GOT3 (cell line): ENCODE data around the gene NSD2.

Experiments used
- DNase-seq: peaks from one replicate; lab custom pipeline; 2025; ENCODE audit warnings: mixed read lengths; lab: John Stamatoyannopoulos, UW

Gene NSD2

GRCh38 chr4:1945124-1945895 lies 74.1 kb downstream of the NSD2 start:
- DNase-seq, result no peak

DNA sequence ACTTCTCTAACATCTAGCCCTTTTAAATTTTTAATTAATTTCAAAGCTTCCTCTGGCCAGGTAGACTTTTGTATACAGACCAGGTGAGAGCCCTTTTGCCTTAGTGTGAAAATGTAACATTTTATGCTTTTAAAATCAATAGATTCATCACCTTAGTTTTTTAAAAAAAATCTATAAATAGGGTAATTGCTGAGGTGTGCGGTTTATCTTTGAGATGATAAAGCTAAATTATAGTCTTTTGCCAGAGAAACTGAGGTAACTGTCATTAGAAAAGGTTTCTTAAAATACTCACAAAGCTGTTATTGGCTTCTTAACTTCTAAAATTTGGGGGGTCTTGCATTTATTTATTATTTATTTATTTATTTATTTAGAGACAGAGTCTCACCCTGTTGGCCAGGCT lies 74.7 kb downstream of the NSD2 start:
- DNase-seq, result no peak

DNA sequence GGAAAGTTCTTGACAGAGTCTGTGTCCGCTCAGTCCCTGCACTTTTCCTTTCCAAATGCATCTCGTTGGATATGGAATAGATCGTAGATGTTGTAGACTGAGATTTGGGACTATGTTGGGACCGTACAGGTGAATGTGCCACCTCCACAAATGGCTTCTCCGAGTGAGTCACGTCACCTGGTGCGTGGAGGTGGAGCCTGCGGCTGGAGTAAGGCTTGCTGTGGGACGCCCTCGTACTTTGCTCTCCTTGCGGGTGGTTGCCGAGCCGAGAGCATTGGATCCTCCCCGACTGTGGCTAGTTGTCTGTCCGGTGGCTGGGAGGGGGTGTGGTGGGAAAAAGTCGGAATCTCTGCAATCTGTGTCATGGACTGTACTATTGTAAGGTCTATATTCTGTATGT lies 77.0 kb downstream of the NSD2 start:
- no peak for DNase-seq

DNA sequence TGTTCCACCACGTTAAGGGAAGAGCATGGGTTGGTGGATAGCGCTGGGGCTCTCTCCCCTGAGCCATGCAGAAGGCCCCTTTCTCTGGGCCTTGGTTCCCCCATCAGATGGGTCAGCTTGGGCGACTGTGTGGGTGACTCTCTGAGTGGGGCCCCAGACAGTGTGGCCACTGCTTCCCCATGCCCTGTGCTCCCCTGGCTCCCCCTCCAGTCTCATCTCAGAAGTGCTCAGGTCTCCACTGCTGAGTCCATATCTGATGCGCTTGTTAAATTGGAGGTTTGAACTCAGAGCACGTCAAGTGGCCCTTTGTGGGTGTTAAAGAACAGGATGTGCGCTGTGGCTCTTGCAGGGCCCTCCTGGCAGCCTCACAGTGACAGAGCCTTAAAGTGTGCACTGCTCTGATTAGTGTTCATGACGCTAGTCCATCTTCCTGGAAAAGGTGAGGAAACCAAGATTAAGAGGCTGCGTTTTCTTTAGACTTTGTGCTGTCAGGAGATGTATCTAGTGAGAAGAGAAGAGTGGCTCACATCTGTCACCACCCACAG lies 77.8 kb downstream of the NSD2 start:
- DNase-seq, result no peak

DNA sequence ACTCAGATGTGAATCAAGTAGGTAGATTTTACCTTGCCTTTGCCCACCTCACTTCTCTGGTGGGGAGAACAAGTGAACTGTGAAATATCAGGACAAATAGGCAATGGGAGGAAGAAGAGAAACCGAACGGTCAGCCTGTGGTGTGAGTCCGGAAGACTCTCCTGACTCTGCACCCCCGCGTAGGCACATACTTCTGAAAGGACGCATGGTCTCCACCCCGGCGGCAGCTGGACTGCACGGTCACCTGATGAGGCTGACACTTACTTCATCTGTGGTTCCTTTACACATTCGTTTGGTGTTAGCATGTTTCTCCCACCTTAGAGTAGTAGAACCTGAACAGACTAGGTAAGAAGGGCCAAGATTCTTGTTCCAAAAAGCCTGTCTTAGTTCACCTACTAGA lies 79.2 kb downstream of the NSD2 start:
- no peak for DNase-seq

DNA sequence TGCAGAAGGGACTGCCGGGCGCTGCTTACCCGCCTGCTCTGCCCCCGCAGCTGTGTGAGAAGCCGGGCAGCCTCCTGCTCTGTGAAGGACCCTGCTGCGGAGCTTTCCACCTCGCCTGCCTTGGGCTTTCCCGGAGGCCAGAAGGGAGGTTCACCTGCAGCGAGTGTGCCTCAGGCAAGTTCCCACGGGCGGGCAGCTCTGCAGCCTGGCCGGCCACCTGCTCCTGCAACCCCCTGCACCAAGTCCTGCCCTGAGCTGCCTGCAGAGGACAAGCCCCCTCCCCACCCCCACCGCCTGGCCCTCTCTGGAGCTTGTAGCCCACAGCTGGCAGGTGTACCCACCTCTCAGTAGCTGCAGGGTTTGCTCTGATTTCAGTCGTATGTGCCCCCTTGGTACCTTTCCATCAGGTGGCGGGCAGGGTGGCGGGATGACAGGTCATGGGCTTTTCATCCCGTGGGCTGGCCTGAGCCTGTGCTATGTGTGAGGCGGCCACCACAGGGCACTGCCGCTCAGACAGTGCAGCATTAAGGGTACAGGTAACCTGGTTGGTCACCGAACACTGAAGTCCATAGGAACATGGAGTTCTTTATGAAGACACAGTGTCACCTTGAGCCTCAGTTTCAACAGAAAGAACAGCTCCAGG lies 81.0 kb downstream of the NSD2 start:
- DNase-seq, result no peak

- no peak for DNase-seq
These were observed 81.5 kb downstream of the NSD2 start for GRCh38 chr4:1952719-1953118.

DNA sequence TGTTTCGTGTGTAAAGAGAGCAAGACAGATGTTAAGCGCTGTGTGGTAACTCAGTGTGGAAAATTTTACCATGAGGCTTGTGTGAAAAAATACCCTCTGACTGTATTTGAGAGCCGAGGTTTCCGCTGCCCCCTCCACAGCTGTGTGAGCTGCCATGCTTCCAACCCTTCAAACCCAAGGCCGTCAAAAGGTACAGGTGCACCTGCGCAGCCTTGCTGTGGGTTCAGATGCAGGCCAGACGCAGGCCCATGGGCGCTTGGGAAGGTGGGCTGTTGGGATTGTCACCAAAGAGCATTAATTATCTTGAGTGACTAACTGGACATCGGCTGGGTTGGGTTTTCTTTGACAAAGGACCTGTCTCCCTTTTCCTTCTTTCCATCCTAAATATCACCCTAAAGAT lies 82.1 kb downstream of the NSD2 start:
- DNase-seq, result no peak

DNA sequence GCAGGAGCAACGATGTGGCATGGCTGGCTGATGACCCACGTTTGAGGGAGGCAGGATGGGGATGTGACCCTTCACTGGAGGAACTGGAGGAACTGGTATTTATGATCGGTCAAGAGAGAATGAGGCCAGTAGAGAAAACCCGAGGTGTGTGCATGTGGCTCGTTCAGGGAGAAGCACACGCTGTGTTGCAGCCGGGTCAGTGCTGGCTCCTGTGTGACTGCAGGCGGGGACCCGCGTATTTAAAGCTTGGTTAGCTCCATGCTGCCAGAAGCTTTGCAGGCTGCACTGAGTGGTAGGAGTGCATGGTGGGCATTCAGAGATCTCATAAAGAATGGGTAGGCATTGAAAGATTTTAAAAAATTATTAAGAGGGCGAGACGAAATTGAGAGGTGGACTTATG lies 85.4 kb downstream of the NSD2 start:
- DNase-seq, result no peak

DNA sequence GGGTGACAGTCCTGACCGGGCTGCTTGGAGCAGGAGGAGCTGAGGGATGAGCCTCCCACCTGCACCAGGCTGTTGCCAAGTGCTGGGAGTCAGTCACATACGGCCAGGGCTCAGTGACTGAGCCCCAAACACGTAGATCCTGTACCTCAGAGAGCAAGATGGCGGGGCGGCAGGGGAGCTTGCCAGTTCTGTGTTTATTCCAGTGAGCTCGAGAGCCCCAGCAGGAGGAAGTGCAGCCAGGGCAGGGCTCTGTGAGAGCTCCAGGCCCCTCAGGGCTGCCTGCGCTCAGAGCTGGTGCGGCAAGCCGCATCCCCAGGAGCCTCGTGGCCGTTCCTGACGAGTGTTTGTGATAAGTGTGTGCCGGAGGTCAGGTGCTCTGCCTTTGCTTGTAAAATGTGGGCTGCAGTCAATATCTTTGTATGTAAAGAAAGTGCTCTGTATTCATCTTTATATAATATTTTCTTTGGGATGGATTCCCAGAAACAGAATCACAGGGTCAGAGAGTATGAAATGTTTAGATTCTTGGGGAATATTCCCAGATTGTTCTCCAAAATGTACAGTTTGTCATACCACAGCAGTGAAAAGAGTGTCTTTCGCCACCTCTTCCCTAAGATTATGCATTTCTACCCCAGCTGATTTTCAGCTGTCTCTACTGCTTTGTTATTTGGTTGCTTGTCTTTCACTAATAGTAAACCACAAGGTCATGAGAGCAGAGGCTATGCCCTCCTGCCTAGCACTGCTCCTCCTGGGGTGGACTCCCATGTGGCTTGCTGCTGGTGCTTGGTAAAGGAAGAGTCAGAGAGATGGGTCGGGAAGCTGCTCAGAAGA lies 87.3 kb downstream of the NSD2 start:
- DNase-seq, result no peak

GRCh38 chr4:1959104-1959384 lies 87.9 kb downstream of the NSD2 start:
- DNase-seq, result no peak

DNA sequence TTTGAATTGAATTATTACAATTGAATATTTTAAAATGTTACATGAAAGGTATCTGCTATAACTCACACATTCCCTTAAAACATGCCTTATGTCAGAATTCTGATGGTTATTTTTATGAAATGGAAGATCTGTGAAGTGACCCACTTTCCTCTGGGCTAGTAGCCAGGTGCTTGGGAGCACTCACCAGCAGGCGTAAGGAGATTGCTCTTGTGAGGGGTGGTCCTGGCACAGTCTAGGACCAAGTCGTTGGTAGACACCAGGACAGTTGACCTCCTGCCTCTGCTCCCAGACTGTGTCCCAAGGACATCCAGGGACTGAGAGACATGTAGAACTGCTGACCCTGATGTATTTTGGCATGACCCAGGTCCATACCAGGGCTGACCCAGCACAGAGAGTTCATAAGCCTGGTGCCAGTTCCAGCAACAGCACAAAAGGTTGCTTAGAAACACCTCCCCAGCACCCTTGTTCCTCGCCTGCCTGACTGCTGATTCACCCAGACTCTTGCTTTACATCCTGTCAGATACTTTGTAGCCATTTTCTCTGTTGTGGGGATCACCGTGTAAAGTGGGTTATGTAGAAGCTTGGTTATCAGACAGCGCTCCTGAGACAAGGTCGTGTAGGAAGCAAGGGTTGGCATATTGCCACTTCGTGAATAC lies 89.1 kb downstream of the NSD2 start:
- no peak for DNase-seq

- DNase-seq, result no peak
These were observed 89.8 kb downstream of the NSD2 start for GRCh38 chr4:1961038-1961437.

DNA sequence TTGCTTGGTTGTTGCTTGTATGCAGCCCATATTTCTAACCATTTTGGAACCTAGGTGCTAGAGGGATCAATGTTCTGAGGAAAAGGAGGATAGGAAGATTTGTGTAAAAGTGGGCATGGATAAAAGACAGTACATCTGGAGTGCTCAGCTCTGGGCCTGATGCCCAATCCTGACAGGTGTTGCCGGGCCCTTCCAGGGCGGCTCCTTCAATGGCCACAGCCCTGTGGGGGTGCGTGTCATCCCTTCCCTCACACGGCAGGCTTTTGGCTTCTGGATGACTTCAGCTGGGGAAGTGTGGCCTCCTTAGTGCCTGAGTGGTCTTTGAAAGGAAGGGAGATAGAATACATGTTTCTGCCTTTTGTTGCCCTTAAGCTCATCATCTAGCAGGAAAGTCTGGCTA lies 90.4 kb downstream of the NSD2 start:
- no peak for DNase-seq

DNA sequence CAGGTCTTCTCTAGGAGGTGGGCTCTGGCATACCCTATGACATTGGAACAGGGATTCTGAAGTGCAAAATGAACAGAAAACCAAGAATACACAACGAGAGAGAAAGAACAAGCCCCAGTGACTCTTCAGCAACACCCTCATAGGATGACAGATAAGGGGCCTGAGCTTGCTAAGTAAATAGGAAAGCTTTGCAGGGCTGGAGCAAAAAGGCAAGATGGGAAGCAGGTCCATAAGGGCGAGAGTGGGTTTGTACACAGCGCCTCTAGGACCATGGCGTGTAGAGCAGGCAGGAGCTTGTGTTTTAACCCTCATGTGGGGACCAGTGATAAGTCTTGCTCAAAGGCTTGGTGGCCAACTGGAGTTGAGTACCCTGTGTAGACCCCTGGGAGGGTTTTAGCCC lies 91.8 kb downstream of the NSD2 start:
- DNase-seq, result no peak

DNA sequence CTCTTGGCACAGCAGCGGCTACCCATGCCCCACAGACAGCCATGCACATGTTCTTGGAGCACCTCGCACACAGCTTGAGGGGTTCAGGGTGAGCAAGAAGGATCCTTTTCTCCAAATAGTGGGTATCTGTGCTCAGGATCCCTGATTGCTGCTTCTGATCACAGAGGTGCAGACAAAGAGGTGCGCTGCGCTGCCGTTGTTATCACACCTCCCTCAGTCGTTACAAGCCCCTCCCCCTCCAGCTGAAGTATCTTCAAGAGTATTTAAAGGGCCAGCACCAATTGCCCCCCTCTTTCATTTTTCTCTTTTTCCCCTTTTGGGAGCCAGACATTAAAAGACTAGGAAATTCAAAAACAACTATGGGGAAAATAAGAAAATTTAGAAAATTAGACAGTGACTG lies 93.2 kb downstream of the NSD2 start:
- DNase-seq, result no peak

DNA sequence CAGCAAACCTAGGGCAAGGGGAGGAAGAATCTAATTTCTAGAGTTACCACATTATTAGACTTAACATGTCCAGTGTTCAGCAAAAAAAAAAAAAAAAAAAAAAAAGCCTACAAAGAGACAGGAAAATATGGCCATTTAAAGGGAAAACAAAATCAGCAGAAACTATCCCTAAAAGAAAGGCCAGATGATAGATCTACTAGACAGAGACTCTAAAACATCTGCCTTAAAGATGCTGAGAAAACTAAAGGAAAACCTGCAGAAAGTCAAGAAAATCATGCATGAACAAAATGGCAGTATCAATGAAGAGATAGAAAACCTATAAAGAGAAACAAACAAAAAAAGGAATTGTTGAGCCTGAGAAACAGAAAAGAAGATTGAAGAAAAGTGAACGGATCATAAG lies 93.8 kb downstream of the NSD2 start:
- DNase-seq, result no peak

- DNase-seq, result no peak
These were observed 96.4 kb downstream of the NSD2 start for GRCh38 chr4:1967512-1968149.

- DNase-seq, result no peak
These were observed 97.6 kb downstream of the NSD2 start for GRCh38 chr4:1968686-1969295.

DNA sequence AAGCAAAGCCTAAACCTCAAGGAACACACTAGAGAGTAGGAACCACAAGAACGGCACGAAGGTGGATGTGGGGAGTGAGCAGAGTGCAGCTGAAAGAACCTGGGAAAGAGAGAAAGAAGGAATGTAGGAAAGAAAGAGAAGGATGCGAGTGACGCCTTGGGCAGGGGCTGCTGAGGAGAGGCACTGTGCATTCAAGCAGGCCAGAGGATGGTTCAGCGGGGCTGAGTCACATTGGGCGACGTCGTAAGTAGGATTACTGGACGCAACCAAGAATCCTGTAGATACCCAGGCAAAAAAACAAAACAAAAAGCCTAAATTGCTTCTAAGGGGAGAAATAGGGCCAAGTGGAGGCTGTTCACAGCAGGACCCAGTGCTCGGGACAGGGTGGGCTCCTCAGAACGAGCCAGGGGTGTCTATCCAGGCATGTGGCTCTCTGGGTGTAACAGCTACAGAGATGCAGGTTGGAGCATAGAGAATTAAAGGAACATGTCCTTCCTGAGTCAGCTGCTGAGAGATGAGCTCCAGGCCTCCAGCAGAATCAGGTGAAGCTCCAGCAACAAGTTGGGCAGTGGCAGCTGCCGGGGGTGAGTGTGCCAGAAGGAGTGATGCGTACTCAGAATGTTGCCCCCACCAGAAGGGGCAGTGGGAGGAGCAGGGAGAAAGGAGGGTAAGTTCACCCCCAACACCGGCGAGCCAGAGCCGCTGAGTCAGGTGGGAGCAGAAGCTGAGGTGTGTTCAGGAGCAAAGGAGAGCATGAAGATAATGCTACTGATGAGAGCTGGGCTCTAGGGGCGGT lies 98.9 kb downstream of the NSD2 start:
- no peak for DNase-seq

- no peak for DNase-seq
These were observed 99.7 kb downstream of the NSD2 start for GRCh38 chr4:1970926-1971325.
